B cell (primary cell): ENCODE results near the gene SOX6. TPM values are rescaled to one million over a fixed set of nuclear protein-coding genes. Genes with fewer than 3 reads are reported as not detected.

Experiments used
- ATAC-seq: fragments of 200-7000 bp; cut with Tn5 transposase; one replicate; pipeline ENCODE4 v1.10.0; 2021; ENCODE audit warnings: low read depth, mild to moderate bottlenecking, moderate number of reproducible peaks, moderate library complexity
- CTCF ChIA-PET: fragments of 350-600 bp; sonication (Branson Sonifier 250); formaldehyde crosslinking; loops from one replicate; lab custom pipeline; 2021; ENCODE audit warnings: antibody characterized with exemption, inconsistent platforms; lab: Charles Lee
- POLR2A ChIA-PET: fragments of 350-600 bp; sonication (Branson Sonifier 250); formaldehyde crosslinking; loops from one replicate; lab custom pipeline; 2021; ENCODE audit warnings: antibody characterized with exemption; lab: Charles Lee
- DNase-seq: peaks from one replicate; pipeline ENCODE4 v3.0.0; 2013
- H2AFZ ChIP-seq: 2 replicates; pipeline ENCODE4 v1.6.1; 2012; ENCODE audit warnings: mild to moderate bottlenecking, low read depth, low read length; ENCODE audit not compliant: insufficient read depth, poor library complexity, severe bottlenecking
- H3K27ac ChIP-seq, 2 donors: 1 replicate in 1 of 2; 2 replicates in 1 of 2; pipeline ENCODE4 v1.5.1; 2012 to 2013; ENCODE audit warnings: low read length in 2 of 2, mild to moderate bottlenecking in 2 of 2, moderate library complexity in 1 of 2
- H3K27me3 ChIP-seq, 4 experiments: fragments of 200-600 bp in 1 of 4; sonication (generic) in 1 of 4; replicated peaks in 1 of 4; 1 replicate in 2 of 4; 2 replicates in 2 of 4; pipeline versions ENCODE4 v1.6.1 to v1.7.0; 2013 to 2016; ENCODE audit warnings: low read length in 3 of 4, mild to moderate bottlenecking in 2 of 4, mixed read lengths in 1 of 4, moderate library complexity in 1 of 4; ENCODE audit not compliant: insufficient read depth in 4 of 4, control insufficient read depth in 3 of 4; ENCODE audit errors: control extremely low read depth in 1 of 4
- H3K36me3 ChIP-seq, 2 experiments: replicated peaks in 1 of 2; 1 replicate in 1 of 2; 2 replicates in 1 of 2; pipeline versions ENCODE4 v1.6.1 to v1.7.1; 2013; ENCODE audit warnings: low read length in 1 of 2; ENCODE audit not compliant: insufficient read depth in 2 of 2, control insufficient read depth in 1 of 2; ENCODE audit errors: control extremely low read depth in 1 of 2, extremely low read depth in 1 of 2
- H3K4me1 ChIP-seq, 2 donors: fragments of 200-600 bp in 1 of 2; sonication (generic) in 1 of 2; 1 replicate in 1 of 2; 2 replicates in 1 of 2; pipeline versions ENCODE4 v1.5.1 to v1.6.1; 2013 to 2017; ENCODE audit warnings: low read length in 2 of 2; ENCODE audit not compliant: control insufficient read depth in 2 of 2, insufficient read depth in 2 of 2
- H3K4me2 ChIP-seq: replicated peaks from 2 replicates; pipeline ENCODE3; 2012; ENCODE audit warnings: mild to moderate bottlenecking, low read depth, low read length; ENCODE audit not compliant: poor library complexity, severe bottlenecking
- H3K4me3 ChIP-seq, 5 experiments: fragments of 200-600 bp in 1 of 5; sonication (generic) in 1 of 5; 1 replicate in 3 of 5; 2 replicates in 2 of 5; pipeline versions ENCODE4 v1.5.1 to v1.7.0; 2011 to 2016; ENCODE audit warnings: low read length in 4 of 5, mild to moderate bottlenecking in 4 of 5, low read depth in 2 of 5, control low read depth in 1 of 5, moderate library complexity in 1 of 5; ENCODE audit not compliant: insufficient read depth in 1 of 5; ENCODE audit errors: control extremely low read depth in 1 of 5, extremely low read depth in 1 of 5
- H3K79me2 ChIP-seq: fragments of 200-600 bp; sonication (generic); one replicate; pipeline ENCODE4 v1.6.0; 2016; ENCODE audit warnings: low read length; ENCODE audit not compliant: control insufficient read depth, insufficient read depth
- H3K9ac ChIP-seq: fragments of 200-600 bp; sonication (generic); 2 replicates; pipeline ENCODE4 v1.6.1; 2017; ENCODE audit warnings: mild to moderate bottlenecking, low read length, moderate library complexity
- H3K9me3 ChIP-seq, 3 donors: one replicate each; pipeline versions ENCODE4 v1.6.1 to v1.7.1; 2013; ENCODE audit warnings: low read length in 2 of 3; ENCODE audit not compliant: control insufficient read depth in 2 of 3, insufficient read depth in 1 of 3; ENCODE audit errors: control extremely low read depth in 1 of 3
- H4K20me1 ChIP-seq: 2 replicates; pipeline ENCODE4 v1.6.0; 2012; ENCODE audit warnings: mild to moderate bottlenecking, low read length; ENCODE audit not compliant: insufficient read depth, control insufficient read depth, poor library complexity, severe bottlenecking
- H3K27ac Mint-ChIP-seq: one replicate; pipeline ENCODE4 v1.8.0; 2021; ENCODE audit warnings: mixed read lengths
- H3K27me3 Mint-ChIP-seq: one replicate; pipeline ENCODE4 v1.8.0; 2021; ENCODE audit warnings: mixed read lengths
- H3K4me1 Mint-ChIP-seq: one replicate; pipeline ENCODE4 v1.8.0; 2021; ENCODE audit warnings: mixed read lengths
- H3K4me3 Mint-ChIP-seq: one replicate; pipeline ENCODE4 v1.8.0; 2021; ENCODE audit warnings: mixed read lengths
- H3K9me3 Mint-ChIP-seq: one replicate; pipeline ENCODE4 v1.8.0; 2022; ENCODE audit warnings: mixed read lengths; ENCODE audit not compliant: insufficient read depth
- EZH2 ChIP-seq: IDR thresholded peaks from 2 replicates; pipeline ENCODE4 v1.6.1; 2012; ENCODE audit warnings: borderline replicate concordance, low read depth, mild to moderate bottlenecking, moderate library complexity, low read length; ENCODE audit not compliant: insufficient read depth, poor library complexity, severe bottlenecking
- WGBS: methylation state at CpG from one replicate; pipeline ENCODE4 v1.1.5; 2013; ENCODE audit warnings: missing lambda C conversion rate; ENCODE audit not compliant: insufficient coverage; 5-methylcytosine and 5-hydroxymethylcytosine counted together
- intact Hi-C: fragments of 100-400 bp; cut with micrococcal nuclease; formaldehyde crosslinking; loops from one replicate; pipeline ENCODE4 v1.10.0; 2022
- polyA plus RNA-seq: library from polyadenylated mRNA; depleted of rRNA; stranded (reverse); fragments of >200 nt; gene quantifications from 2 replicates; pipeline ENCODE4 v1.2.3, GENCODE V29; 2012
- total RNA-seq, 2 donors: library from RNA; stranded (reverse); fragments of 120-200 nt in 1 of 2; gene quantifications; 1 replicate in 1 of 2; 2 replicates in 1 of 2; pipeline versions ENCODE4 v1.2.3 to v1.2.4, GENCODE V29; 2013 to 2022
- TF ChIP-seq, protein P1 (sequence below): fragments of 200-600 bp; IDR thresholded peaks from one replicate; pipeline ENCODE4 v1.8.0; 2022; ENCODE audit warnings: antibody characterized with exemption, mild to moderate bottlenecking

The SOX6 gene
- total and polyA plus RNA-seq, 2 donors (not counting 1 experiment from before 2014, with no cell fraction given), result not detected

DNA sequence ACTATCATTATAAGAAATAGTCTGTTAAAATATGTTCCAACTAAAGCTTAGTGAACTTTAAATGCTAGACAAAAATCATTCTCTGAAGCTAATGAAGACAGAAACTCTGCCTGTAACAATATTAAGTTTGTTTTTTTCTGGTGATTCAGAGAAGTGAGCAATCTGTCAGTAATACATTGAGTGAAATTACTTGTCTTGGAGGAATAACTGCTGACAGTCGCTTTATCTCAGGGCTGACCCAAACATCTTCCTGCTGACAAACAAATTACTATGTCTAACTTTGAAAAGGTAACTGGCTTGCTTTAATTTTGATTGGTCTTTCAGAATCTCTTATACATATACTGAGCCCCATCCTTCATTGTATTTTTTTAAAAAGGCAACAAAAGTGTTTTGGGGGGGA lies 264.5 kb downstream of the SOX6 start:
- H3K4me1 Mint-ChIP-seq, result no peaks in the 10 kb centered on the region
- no peak overlapping the region for H3K4me2 ChIP-seq
- no peak for DNase-seq
- no peak overlapping the region for H3K4me3 Mint-ChIP-seq
- no CpG with 5 or more reads among the region's 1 CpG for WGBS
- H3K27me3 Mint-ChIP-seq, result no peaks in the 10 kb centered on the region
- H3K4me3 ChIP-seq, result no peak overlapping the region
- H2AFZ ChIP-seq, result no peak overlapping the region
- no peaks in the 10 kb centered on the region for H3K27me3 ChIP-seq
- H3K9me3 Mint-ChIP-seq, result no peaks in the 10 kb centered on the region
- ATAC-seq, result no peak
- H4K20me1 ChIP-seq, result no peaks in the 10 kb centered on the region
- no peak overlapping the region for H3K27ac ChIP-seq
- intact Hi-C loops, result no loop called here
- no peaks in the 10 kb centered on the region for H3K36me3 ChIP-seq
- H3K27ac Mint-ChIP-seq, result no peak overlapping the region
- no peaks in the 10 kb centered on the region for H3K79me2 ChIP-seq
- ChIA-PET POLR2A (no interaction called here), CTCF (no interaction called here)
- no peaks in the 10 kb centered on the region for H3K9me3 ChIP-seq
- H3K9ac ChIP-seq, result no peak overlapping the region
- H3K4me1 ChIP-seq, result no peaks in the 10 kb centered on the region
- no peak for TF ChIP-seq EZH2
- TF ChIP-seq, protein P1, sequence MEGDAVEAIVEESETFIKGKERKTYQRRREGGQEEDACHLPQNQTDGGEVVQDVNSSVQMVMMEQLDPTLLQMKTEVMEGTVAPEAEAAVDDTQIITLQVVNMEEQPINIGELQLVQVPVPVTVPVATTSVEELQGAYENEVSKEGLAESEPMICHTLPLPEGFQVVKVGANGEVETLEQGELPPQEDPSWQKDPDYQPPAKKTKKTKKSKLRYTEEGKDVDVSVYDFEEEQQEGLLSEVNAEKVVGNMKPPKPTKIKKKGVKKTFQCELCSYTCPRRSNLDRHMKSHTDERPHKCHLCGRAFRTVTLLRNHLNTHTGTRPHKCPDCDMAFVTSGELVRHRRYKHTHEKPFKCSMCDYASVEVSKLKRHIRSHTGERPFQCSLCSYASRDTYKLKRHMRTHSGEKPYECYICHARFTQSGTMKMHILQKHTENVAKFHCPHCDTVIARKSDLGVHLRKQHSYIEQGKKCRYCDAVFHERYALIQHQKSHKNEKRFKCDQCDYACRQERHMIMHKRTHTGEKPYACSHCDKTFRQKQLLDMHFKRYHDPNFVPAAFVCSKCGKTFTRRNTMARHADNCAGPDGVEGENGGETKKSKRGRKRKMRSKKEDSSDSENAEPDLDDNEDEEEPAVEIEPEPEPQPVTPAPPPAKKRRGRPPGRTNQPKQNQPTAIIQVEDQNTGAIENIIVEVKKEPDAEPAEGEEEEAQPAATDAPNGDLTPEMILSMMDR, result no peak

DNA sequence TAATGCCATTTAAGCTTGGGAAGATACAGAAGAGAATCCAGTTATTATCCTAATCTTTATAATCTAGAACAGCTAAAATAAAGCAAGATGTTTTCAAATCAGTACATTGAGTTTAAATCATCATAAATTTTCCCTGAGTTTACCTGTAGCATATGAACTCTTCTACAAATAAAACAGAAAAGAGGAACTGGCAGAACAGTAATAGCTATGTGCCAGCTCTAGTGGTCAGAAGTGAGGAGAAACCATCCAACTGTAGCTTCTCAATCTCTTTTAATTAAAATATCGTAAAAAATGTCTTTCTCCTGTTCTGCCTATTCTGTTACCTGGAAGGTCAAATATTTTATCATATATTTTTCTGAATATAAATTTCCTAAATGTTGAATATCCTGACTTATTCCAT lies 266.9 kb downstream of the SOX6 start:
- CTCF ChIA-PET, result no interaction called here
- POLR2A ChIA-PET, result no interaction called here

More for the DNA sequence above, 266.9 kb downstream of the SOX6 start:
- Mint-ChIP-seq H3K9me3 (no peaks in the 10 kb centered on the region), H3K4me1 (no peaks in the 10 kb centered on the region), H3K27ac (no peak overlapping the region), H3K4me3 (no peak overlapping the region), H3K27me3 (no peaks in the 10 kb centered on the region)
- WGBS, result no CpG with 5 or more reads among the region's 1 CpG
- Histone ChIP-seq H3K27ac (no peak overlapping the region), H3K4me3 (no peak overlapping the region), H4K20me1 (no peaks in the 10 kb centered on the region), H3K79me2 (no peaks in the 10 kb centered on the region), H3K27me3 (no peaks in the 10 kb centered on the region), H3K9me3 (no peaks in the 10 kb centered on the region), H3K4me2 (no peak overlapping the region), H3K4me1 (no peaks in the 10 kb centered on the region), H2AFZ (no peak overlapping the region), H3K36me3 (no peaks in the 10 kb centered on the region), H3K9ac (no peak overlapping the region)
- TF ChIP-seq EZH2, result no peak
- TF ChIP-seq, protein P1, result no peak
- intact Hi-C loops, result no loop called here
- ATAC-seq (no peak), DNase-seq (no peak)
